Mesangial cell (primary cell): Measurements from ENCODE around the gene MMP11. TPM values are rescaled to one million over a fixed set of nuclear protein-coding genes. Genes with fewer than 3 reads are reported as not detected.

Experiments used
- total RNA-seq: library from RNA; depleted of rRNA; stranded (reverse); fragments of >200 nt; gene quantifications from 2 replicates; pipeline ENCODE4 v1.2.3, GENCODE V29; 2015

The MMP11 gene
- 12.5 and 117 TPM in 2 replicates for total RNA-seq

GRCh38 chr22:23772649-23773473, at the start of gene MMP11:
TSS of gene MMP11 (plus strand) at chr22:23772849. CDS start at chr22:23772871, 22 bp downstream.

GRCh38 chr22:23750714-23751440, 21.8 kb upstream of the MMP11 start, which contains the start of gene ZNF70:
TSS of gene ZNF70 (minus strand) at chr22:23751112. CDS start at chr22:23745140, 5,972 bp downstream.

DNA sequence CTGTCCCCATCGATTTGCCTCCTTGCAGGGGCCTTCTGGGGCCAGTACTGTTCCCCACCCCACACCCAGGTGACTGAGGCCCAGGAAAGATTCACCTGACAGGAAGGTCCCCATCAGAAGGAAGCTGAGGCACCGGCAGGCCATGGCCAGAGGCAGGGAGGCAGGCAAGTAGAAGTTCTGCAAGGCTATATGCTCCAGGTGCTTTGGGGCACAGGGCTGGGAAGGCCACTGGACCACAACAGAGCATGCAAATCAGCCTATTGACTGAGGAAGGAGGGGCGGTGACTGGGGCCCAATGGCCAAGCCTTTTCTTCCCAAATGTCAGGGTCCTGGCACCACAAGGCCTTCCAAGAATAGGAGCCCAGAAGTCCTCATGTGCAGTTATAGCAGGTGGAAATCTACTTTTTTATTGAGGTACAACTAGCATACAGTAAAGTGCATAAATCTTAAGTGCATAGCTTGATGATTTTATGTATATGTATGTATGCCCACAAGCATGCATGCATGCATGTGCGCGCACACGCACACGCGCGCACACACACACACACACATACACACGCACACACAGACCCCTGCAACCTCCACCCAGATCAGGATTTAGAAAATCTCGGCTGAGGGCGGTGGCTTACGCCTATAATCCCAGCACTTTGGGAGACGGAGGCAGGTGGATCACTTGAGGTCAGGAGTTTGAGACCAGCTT, 18.3 kb upstream of the MMP11 start, which contains the start of gene VPREB3:
Gene VPREB3, minus strand, starts transcription at position 206 of the 700 bp plus-strand sequence. Its CDS starts 62 bp downstream, at position 144.

GRCh38 chr22:23762842-23763578, 9.6 kb upstream of the MMP11 start, which contains the start of gene C22orf15:
TSS of gene C22orf15 (plus strand) at chr22:23762990. CDS start at chr22:23763307, 317 bp downstream.

GRCh38 chr22:23767673-23768548, 4.7 kb upstream of the MMP11 start, which contains the start of gene CHCHD10:
TSS of gene CHCHD10 (minus strand) at chr22:23767972. CDS start at chr22:23767874, 98 bp downstream.

DNA sequence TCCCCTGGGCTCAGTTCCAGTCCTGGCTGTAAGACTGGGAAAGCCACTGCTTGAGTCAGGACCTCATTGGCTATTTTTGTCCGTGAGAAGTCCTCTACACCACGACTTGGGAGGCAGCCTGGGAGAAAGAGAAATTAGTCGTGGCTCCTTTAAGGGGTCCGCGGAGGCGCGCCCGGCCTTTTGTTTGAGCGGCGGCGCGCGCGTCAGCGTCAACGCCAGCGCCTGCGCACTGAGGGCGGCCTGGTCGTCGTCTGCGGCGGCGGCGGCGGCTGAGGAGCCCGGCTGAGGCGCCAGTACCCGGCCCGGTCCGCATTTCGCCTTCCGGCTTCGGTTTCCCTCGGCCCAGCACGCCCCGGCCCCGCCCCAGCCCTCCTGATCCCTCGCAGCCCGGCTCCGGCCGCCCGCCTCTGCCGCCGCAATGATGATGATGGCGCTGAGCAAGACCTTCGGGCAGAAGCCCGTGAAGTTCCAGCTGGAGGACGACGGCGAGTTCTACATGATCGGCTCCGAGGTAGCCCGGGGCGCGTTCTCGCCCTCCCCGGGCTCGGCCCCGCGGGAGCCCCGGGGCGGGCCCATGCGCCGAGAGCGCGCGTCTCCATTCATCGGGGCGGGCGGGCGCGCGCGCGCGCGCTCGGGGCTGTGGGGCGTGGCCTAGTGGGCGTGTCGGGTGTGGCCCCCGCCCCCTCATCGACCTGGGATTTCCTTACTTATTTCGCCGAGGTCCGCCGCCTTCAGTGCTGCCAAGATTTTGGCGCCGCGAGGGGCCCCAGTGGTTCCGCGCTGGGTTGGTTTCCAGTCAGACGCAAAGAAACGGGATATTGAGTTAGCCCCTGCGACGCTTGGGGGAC, 14.3 kb downstream of the MMP11 start, which contains the start of gene SMARCB1:
Gene SMARCB1, plus strand, starts transcription at position 215 of the 848 bp plus-strand sequence. Its CDS starts 204 bp downstream, at position 419.

Other genes with a start within 250 kb of the MMP11 start
- not detected in 2 replicates for gene IGLL1, start 192.6 kb upstream of the MMP11 start, total RNA-seq
- gene DRICH1, start 140.5 kb upstream of the MMP11 start, total RNA-seq: not detected in 2 replicates
- gene RGL4, start 81.8 kb upstream of the MMP11 start, total RNA-seq: not detected in 2 replicates
- 2.8 and 4.1 TPM in 2 replicates for gene ZNF70, start 21.7 kb upstream of the MMP11 start, total RNA-seq
- gene VPREB3, start 18.4 kb upstream of the MMP11 start, total RNA-seq: 0.25 TPM in 1 of 2 replicates, not detected in the other
- 0.65 and 2.7 TPM in 2 replicates for gene C22orf15, start 9.9 kb upstream of the MMP11 start, total RNA-seq
- gene CHCHD10, start 4.9 kb upstream of the MMP11 start, total RNA-seq: 10.9 and 40.6 TPM in 2 replicates
- 110 and 127 TPM in 2 replicates for gene SMARCB1, start 14.1 kb downstream of the MMP11 start, total RNA-seq
- 0.63 and 3.9 TPM in 2 replicates for gene DERL3, start 66.2 kb downstream of the MMP11 start, total RNA-seq
- gene SLC2A11, start 85.0 kb downstream of the MMP11 start, total RNA-seq: 10.3 and 14.2 TPM in 2 replicates
- gene MIF, start 121.5 kb downstream of the MMP11 start, total RNA-seq: 972 and 986 TPM in 2 replicates
- gene GSTT2B, start 188.3 kb downstream of the MMP11 start, total RNA-seq: 0.98 and 28.6 TPM in 2 replicates
- 0.65 and 2.9 TPM in 2 replicates for gene DDTL, start 194.0 kb downstream of the MMP11 start, total RNA-seq
- gene DDT, start 201.6 kb downstream of the MMP11 start, total RNA-seq: 171 and 191 TPM in 2 replicates
- 0.98 and 2.5 TPM in 2 replicates for gene GSTT2, start 207.3 kb downstream of the MMP11 start, total RNA-seq
- gene GSTT4, start 232.6 kb downstream of the MMP11 start, total RNA-seq: not detected in 2 replicates
- 31.0 and 48.2 TPM in 2 replicates for gene CABIN1, start 238.5 kb downstream of the MMP11 start, total RNA-seq